Head of caudate nucleus (tissue), 42 donors: ENCODE results near the gene DDAH1.
A peak's percentile ranks its signal among the peaks of the same experiment; 100 is the strongest.

Experiments used
- DNase-seq, 42 donors: peaks; one replicate each; pipeline versions ENCODE4 v3.0.0 to v3.0.0-alpha.2; 2020 to 2021; ENCODE audit warnings: mixed read lengths in 7 of 42
- intact Hi-C: fragments of 100-400 bp; cut with DNase I; formaldehyde crosslinking; loops from one replicate; pipeline ENCODE4 v1.15.0; 2022

The DDAH1 gene

DNA sequence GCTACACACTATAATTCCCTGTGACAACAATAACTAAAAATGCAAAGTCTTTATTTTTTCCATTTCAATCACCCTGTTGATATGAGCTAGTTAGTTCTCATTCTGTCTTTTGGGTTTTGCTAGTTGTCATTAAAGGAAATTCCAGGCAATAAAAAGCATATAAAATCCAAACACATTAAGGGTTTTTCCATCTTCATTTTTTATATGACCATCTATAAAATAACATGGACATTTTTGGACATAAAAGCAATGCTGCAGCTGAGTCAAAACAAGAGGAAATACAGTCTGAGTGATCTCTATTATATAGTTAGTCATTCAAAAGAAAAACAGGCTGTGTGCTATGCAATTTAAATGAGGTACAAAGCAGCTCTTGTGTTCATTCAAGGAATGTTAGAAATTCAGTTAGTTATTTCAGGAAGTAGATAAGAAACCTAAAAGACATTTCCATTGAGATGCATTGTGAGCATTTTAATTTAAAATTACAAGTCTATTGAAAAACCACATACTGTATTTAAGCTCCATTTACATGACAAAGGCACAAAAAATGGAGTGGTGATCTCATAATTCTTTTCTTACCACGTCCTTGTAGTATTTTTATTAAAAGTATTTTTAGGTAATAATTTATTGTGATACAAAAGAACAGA is 121.2 kb downstream of the DDAH1 start:
- DNase-seq = no peak
- intact Hi-C loops = no loop called here

DNA sequence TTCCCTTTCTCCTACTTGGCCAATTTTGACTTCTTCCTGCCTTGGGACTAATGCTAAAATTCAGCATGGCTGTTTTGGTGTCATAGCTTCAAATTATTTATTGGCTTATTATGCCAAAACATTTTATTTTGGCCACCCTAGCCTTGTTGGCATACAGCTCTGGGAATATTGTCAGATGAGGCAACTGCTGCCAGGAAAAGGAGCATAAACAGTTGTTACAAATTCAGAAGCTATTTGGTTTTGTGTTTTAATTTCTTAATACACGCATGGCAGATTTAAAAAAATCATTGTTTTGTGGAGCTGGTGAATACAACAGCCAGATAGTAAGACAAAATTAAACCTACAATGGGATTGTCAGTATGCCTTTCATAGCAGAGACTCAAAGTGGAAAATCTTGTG is 121.7 kb downstream of the DDAH1 start:
- intact Hi-C loops = no loop called here
- DNase-seq = no peak

DNA sequence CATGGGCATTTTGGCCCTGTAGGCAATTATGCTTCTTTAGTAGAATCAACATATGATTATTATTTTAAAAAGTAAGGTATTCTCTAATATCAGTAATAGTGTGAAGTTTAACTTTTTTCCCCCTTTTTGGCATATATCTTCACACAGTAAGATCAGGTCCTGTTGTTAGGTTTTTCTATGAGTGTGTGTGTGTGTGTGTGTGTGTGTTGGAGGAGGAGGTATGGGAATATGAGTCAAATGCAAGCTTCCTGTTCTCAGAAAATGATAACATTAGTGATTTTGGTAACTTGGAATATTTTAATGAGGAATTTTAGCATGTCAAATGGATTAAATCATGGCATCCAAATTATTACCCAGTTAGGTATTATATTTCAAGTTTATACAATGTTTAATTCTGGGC is 122.8 kb downstream of the DDAH1 start:
- no peak for DNase-seq
- intact Hi-C loops = no loop called here

DNA sequence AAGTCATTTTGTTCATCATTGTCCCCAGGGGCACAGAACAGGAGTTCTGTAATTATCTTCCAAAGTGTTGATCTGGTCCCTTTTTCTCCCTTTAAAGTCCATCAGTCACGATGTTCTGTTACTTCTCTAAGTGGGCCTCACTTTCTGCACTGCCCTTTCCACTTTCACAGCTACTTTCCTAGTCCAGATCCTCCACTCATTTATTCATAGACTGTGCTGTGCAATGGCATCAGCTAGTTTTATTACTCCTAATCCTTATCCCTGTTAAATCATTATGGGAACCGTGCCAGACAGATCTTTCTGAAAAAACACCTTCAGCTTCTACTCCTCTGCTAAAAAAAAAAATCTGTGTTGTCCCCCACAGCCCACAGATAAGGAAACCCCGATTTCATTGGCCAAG is 124.5 kb downstream of the DDAH1 start:
- intact Hi-C loops = no loop called here
- DNase-seq = no peak

DNA sequence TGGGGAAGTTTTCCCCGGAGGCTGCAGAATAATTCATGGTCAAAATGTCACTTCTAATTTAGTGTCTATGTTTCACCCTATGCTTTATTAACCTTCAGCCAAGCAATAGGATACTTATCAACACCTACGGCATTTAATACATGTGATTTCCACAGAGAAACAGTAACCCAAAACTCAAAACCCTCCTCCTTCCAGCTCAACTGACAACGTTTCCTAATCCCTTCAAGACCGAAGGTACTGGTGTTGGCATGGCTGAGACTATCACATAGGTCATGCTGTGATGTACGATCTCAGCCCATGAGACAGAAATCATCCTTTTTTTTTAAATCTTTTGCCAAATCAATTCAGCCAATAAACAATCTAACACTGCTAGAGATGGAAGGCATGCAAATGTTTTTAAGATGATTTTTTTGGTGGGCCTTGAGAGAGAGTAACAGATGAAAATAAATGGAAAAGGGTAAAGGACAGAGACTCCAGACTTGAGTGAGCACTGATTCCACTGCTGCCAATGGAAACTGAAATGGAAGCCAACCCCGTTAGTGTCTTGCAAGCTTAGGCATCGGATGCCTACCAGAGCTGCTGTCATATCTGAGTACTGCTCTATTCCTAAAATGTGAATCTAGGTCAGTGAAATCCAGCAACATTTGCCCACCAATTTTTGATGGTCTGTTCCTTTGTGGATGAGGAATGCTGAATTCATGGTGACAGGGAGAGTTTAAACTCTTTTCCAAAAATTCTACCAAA is 125.1 kb downstream of the DDAH1 start:
- intact Hi-C loops = no loop called here
- DNase-seq = no peak

DNA sequence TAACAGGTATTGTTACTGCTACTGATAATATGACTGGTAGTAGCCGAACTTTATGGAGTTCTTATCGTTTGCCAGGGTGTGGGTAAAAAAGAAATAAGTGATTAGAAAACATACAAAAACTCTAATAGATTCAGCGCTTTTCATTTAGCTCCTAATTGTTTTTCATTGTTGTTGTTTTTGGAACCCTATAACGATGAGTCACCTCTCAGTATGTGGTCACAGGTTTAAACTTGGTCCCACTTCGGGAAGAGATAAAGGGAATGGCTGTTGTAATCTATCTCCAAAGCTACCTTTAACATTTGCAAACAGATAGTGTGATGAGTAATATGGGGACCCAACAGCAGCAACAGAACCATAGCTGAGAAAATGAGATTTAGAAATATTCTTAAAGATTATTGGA is 125.9 kb downstream of the DDAH1 start:
- DNase-seq = no peak
- intact Hi-C loops = no loop called here

DNA sequence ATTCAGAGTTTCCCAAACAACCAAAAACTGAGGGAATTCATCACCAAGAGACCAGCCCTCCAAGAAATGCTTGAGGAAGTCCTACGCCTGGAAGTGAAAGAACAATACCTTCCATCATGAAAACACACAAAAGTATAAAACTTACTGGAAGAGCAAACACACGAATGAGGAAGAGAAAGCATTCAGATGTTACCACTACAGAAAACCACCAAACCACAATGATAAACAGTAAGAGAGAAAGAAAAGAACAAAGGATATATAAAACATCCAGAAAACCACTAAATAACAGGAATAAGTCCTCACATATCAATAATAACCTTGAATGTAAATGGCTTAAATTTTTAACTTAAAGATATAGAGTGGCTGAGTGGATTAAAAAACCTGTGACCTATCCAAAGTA is 130.0 kb downstream of the DDAH1 start:
- intact Hi-C loops = no loop called here
- no peak for DNase-seq

DNA sequence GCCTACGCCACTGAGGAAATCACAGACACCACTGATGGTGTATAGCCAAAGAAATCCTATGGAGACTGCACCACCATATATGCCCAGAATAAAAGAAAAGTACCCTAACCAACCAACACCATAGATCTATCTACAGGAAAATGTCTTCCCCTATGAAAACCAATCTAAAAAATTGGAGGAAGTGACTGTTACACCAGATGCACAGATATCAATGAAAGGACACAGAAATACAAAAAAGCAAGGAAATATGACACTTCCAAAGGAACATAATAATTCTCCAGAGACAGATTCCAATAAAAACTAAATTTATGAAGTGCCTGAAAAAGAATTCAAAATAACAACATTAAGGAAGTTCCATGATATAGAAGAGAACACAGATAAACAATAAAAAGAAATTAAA is 131.8 kb downstream of the DDAH1 start:
- intact Hi-C loops = no loop called here

DNA sequence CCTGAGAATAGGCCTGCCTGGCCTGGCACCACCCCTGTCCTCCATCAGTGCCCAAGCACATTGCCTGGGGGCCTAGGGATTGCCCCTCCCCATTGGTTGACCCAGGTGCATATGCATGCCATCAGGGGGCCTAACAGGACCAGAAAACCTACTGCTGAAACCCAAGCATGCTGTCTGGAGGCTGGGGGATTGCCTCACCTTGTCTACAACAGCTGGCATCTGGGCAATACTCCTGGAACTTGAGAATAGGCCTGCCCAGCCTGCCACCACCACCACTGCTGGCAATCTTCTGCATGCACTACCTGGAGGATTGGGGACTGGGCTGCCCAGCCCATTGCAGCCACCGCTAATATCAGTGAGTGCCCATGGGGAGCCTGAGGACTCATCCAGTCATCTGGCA is 132.4 kb downstream of the DDAH1 start:
- DNase-seq = no peak
- intact Hi-C loops = no loop called here

More for the DNA sequence above, 131.8 kb downstream of the DDAH1 start:
- no peak for DNase-seq

DNA sequence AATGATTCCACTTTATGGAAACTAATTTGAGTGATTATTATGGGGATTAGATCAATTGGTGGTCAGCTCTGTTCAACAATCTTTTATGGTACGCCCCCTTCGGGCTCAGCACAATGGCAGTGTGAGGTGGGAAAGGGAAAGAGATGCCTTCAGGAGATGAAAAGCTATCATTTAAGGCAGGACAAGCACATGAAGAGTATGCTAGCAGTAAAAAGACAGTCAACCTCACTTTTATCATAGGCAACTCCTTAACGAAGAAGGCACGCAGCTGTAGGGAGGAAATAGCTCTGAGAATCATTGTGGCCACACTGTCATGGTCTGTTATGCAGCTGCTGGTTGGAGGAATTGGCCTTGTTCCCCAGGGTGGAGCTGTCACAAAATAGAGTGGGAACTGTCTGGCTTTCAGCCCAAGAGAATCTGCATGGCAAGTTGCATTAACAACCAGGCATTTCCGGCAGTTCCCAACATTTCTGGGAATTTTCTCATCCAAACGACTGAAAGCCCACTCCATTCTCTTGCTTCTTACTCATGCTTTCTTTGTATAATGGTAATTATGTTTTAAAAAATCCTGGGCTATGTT is 134.2 kb downstream of the DDAH1 start:
- intact Hi-C loops = no loop called here
- peak in 10 of 42 donors; percentile 5 to 77 (median 32) for DNase-seq

DNA sequence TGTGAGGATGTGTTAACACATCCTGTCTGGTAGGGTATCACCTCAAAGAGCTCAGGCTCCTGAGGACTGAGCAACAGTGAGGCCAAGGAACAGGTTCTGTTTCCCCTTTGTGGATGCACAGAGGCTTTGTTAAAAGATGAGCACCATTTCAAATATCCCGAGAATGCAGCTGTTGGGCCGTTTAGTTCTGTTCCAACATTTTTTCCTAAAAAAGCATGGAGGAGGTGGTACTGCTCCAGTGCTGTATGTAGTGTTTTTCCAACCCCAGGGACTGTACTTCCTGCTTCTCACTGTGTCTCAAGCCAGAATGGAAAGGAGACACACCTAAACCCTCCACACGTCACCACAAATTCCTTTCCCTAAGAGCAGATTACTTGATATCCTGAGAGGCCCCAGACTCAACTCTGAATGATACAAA is 134.7 kb downstream of the DDAH1 start:
- intact Hi-C loops = no loop called here
- no peak for DNase-seq

DNA sequence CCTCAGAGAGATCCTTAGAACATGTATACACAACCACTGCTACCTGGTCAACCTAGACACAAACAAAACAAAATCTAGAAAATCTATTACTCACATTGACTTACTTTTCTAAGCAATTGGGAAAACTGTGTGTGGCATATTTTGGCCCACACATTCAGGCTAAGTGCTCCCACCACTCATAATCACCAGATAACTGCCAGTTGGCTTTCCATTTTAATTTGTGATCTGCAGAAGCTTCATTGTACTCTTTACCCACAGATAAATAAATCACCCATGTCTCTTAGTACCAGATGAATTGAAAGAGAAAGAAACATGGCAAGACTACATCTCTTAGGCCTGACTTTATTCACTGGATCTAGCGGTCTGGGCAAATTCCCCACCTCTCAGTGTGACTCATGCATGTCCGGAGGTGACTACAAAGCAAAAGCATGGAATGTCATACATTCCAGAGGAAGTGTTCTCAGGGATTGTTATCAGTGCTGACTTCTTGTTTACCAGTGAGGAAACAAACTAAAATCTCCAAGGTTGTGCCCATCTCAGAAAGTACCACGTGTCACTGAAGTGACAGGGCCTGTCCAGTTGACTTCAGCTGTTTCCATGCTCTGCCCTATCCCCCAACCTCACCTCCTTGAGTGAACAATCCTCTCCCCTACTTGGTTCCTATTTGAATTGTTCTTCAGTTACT is 136.1 kb downstream of the DDAH1 start:
- no peak for DNase-seq
- intact Hi-C loops = no loop called here

DNA sequence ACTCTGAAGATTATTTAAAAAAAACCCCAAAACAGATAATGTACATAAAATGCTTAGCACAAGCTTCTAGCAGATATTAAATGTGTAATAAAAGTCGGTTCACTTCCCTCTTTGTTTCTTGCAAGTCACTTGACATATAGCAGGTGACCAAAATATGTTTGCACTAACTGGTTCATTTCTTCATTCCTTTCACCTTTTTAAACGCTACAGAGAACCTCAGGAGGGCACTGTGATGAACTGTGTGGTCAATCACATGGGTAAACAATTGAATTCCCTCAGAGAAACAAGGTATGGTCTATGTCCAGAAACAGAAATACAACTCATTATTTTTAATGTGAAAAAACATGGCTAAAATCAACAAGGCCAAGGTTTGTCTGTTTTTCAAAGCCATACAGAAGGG is 137.2 kb downstream of the DDAH1 start:
- intact Hi-C loops = no loop called here

DNA sequence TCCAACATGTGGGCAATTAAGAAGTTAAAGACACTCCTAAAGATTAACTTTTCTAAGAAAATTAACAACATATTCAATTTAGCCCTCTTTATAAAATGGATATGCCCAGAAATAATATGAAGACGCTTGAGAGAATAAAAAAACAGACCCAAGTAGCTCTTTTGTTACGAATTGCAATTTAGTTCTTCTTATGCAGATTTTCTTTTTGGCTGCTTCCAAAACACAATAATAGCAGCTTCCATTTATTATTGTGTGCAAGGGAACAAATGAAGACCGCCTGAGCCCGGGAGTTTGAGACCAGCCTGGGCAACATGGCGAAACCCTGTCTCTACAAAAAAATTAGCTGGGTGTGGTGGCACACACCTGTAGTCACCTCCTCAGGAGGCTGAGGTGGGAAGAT is 138.1 kb downstream of the DDAH1 start:
- intact Hi-C loops = no loop called here
- no peak for DNase-seq

More for the DNA sequence above, 137.2 kb downstream of the DDAH1 start:
- DNase-seq = no peak

DNA sequence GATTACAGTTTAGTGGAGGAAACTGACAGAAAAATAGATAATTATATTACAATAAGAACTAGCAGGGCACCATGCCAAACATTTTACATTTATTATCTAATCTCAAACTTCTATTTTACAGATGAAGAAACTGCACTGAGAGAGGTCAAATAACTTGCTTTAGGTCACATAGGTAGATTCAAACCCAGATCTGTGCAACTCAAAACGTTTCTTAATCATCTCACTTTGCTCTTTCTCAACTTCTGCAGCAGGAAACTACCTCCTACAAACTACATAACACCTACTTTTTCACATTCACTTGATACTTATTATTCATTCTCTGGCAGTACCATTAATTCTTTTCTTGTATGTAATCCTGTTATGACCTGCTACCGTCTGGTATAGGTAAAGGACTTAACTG is 138.6 kb downstream of the DDAH1 start:
- intact Hi-C loops = no loop called here
- DNase-seq = no peak

DNA sequence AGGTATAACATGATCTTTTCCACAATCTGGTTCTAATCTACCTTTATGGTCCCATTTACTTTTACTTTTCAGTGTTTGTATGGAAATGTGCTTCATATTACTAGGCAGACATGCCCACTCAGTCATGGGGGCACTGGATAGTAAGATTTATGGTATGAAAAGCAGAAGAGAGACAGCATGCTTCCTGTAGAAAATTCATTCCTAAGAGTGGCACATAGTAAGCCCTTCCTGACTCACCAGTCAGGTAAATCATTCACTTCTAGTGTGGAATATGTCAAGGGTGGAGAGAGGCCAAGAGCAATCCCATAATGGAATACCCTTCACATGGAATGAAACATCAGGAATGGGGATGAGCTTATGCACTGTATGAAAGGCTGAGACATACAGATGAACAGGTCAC is 139.0 kb downstream of the DDAH1 start:
- no peak for DNase-seq
- intact Hi-C loops = no loop called here

DNA sequence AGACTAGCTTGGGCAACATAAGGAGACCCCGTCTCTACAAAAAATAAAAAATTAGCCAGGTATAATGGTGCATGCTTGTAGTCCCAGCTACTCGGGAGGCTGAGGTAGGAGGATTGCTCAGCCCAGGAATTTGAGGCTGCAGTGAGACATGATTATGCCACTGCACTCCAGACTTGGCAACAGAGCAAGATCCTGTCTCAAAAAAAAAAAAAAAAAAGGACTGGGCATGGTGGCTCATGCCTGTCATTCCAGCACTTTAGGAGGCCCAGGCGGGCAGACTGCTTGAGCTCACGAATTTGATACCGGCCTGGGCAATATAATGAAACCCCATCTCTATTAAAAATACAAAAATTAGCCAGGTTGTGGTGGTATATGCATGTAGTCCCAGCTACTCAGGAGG is 141.2 kb downstream of the DDAH1 start:
- intact Hi-C loops = no loop called here
- DNase-seq = no peak

DNA sequence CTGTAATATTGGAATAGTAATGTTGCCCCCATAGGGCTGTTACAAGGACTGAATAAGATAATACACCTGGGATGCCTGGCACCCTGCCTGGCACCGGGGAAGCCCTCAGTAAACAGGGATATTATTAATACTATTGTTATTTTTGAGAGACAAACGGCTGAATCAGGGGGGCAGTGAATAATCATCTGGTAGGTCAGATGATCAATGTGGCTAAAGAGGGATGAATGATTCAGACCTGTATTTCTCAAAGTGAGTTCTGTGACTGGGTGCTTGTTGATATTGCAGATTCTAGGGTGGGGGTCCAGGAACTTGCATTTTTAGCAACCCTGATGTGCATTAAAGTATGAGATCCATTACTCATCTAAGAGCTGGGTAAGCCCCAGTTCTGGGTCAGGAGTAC is 142.3 kb downstream of the DDAH1 start:
- no peak for DNase-seq
- intact Hi-C loops = no loop called here

DNA sequence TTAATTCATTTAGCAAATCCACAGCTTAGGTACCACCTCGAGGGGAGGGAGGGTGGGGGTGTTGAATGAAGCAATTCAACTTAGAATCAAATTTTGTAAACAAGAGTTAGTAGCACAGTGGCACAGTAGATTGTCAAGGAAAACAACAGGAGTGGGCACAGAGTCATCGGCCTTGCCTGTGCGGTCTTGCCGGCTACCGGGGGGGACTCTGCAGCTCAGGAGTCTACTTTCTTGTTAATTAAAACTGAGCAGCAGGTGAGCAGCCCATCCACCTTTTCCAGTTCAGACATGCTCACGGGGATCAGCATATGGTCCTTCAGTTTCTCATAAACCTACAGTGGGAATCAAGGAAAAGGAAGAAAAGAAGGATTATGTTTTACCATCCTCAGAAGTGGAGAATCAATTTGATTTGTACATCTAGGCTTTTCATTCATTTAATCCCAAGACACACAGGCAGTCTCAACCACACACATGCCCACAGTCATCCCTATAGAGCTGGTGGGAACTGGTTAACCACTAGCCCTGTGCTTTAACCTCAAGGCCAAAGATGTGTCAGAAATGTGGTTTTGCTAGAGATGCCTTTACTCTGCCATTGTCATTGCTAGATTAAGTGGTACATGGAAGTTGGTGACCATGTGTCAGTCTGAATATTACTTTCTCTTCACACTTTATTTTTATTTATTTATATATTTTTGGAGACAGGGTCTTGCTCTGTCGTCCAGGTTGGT is 143.6 kb downstream of the DDAH1 start:
- intact Hi-C loops = no loop called here
- DNase-seq = no peak
